Neuronal stem cell (in vitro differentiated cells): ENCODE results near the gene KRT31.

ENCODE experiments used
- DNase-seq: peaks from one replicate; pipeline ENCODE4 v3.0.0-alpha.2; 2013; ENCODE audit warnings: low spot score
- H2AFZ ChIP-seq: one replicate; pipeline ENCODE4 v1.6.1; 2013; ENCODE audit warnings: mild to moderate bottlenecking, low read length, inconsistent platforms
- H2AK5ac ChIP-seq: 2 replicates; pipeline ENCODE4 v1.6.1; 2013; ENCODE audit warnings: low read depth, mild to moderate bottlenecking, inconsistent platforms, low read length, moderate library complexity, mixed read lengths
- H2BK120ac ChIP-seq: 2 replicates; pipeline ENCODE4 v1.6.1; 2013; ENCODE audit warnings: low read depth, mild to moderate bottlenecking, inconsistent platforms, low read length, moderate library complexity, mixed read lengths
- H2BK12ac ChIP-seq: one replicate; pipeline ENCODE4 v1.6.1; 2013; ENCODE audit warnings: low read length, inconsistent platforms
- H2BK15ac ChIP-seq: 2 replicates; pipeline ENCODE4 v1.6.1; 2013; ENCODE audit warnings: mild to moderate bottlenecking, low read length, inconsistent platforms, mixed read lengths
- H2BK5ac ChIP-seq: one replicate; pipeline ENCODE4 v1.6.1; 2013; ENCODE audit warnings: inconsistent platforms, mild to moderate bottlenecking, low read length, moderate library complexity
- H3K14ac ChIP-seq: one replicate; pipeline ENCODE4 v1.6.1; 2013; ENCODE audit warnings: low read length, inconsistent platforms
- H3K18ac ChIP-seq: 2 replicates; pipeline ENCODE4 v1.6.1; 2013; ENCODE audit warnings: low read length, inconsistent platforms
- H3K23ac ChIP-seq: 2 replicates; pipeline ENCODE4 v1.6.1; 2013; ENCODE audit warnings: low read depth, mild to moderate bottlenecking, mixed read lengths, low read length, inconsistent platforms; ENCODE audit not compliant: poor library complexity
- H3K27ac ChIP-seq: replicated peaks from 3 replicates; pipeline ENCODE4 v1.5.1; 2013; ENCODE audit warnings: low read length, inconsistent platforms
- H3K27me3 ChIP-seq, 3 experiments: 2 replicates each; pipeline ENCODE4 v1.6.1; 2013; ENCODE audit warnings: low read length in 3 of 3, mild to moderate bottlenecking in 2 of 3, inconsistent platforms in 1 of 3, low read depth in 1 of 3, mixed read lengths in 1 of 3, moderate library complexity in 1 of 3; ENCODE audit not compliant: control insufficient read depth in 3 of 3, insufficient read depth in 3 of 3
- H3K36me3 ChIP-seq, 2 donors: replicated peaks in 1 of 2; 2 replicates each; pipeline ENCODE4 v1.6.1; 2013; ENCODE audit warnings: low read length in 2 of 2; ENCODE audit not compliant: control insufficient read depth in 2 of 2, insufficient read depth in 2 of 2
- H3K4ac ChIP-seq: 2 replicates; pipeline ENCODE4 v1.6.1; 2013; ENCODE audit warnings: inconsistent platforms, mild to moderate bottlenecking, low read length, moderate library complexity
- H3K4me1 ChIP-seq, 2 donors: 1 replicate in 1 of 2; 2 replicates in 1 of 2; pipeline ENCODE4 v1.6.1; 2013; ENCODE audit warnings: low read length in 2 of 2, low read depth in 1 of 2; ENCODE audit not compliant: control insufficient read depth in 2 of 2, insufficient read depth in 1 of 2
- H3K4me2 ChIP-seq: one replicate; pipeline ENCODE4 v1.6.1; 2013; ENCODE audit warnings: mild to moderate bottlenecking, low read length, inconsistent platforms; ENCODE audit not compliant: insufficient read depth, poor library complexity, severe bottlenecking
- H3K4me3 ChIP-seq, 2 donors: 2 replicates each; pipeline ENCODE4 v1.5.1; 2013; ENCODE audit warnings: low read length in 2 of 2, mild to moderate bottlenecking in 2 of 2, inconsistent platforms in 1 of 2, moderate library complexity in 1 of 2
- H3K79me1 ChIP-seq: one replicate; pipeline ENCODE4 v1.6.1; 2013; ENCODE audit warnings: low read depth, mild to moderate bottlenecking, inconsistent platforms, low read length, moderate library complexity
- H3K9ac ChIP-seq: one replicate; pipeline ENCODE4 v1.6.1; 2013; ENCODE audit warnings: mild to moderate bottlenecking, low read depth, low read length, inconsistent platforms; ENCODE audit not compliant: poor library complexity
- H3K9me3 ChIP-seq, 2 donors: replicated peaks in 1 of 2; 2 replicates each; pipeline versions ENCODE3 to v1.6.1; 2013; ENCODE audit warnings: low read length in 2 of 2, mild to moderate bottlenecking in 2 of 2, inconsistent platforms in 1 of 2, low read depth in 1 of 2, mixed read lengths in 1 of 2, moderate library complexity in 1 of 2; ENCODE audit not compliant: control insufficient read depth in 2 of 2, insufficient read depth in 1 of 2
- H4K8ac ChIP-seq: one replicate; pipeline ENCODE4 v1.6.1; 2013; ENCODE audit warnings: low read depth, mild to moderate bottlenecking, inconsistent platforms, low read length, moderate library complexity
- H4K91ac ChIP-seq: one replicate; pipeline ENCODE4 v1.6.1; 2013; ENCODE audit warnings: low read length, low read depth, mild to moderate bottlenecking, inconsistent platforms; ENCODE audit not compliant: poor library complexity
- WGBS, 2 donors: extraction: QIAGEN DNeasy Blood & Tissue Kit; methylation state at CpG; one replicate each; pipeline ENCODE4 v1.1.7; 2013; ENCODE audit warnings: missing lambda C conversion rate in 2 of 2, mixed read lengths in 1 of 2; ENCODE audit not compliant: insufficient read length in 2 of 2, insufficient replicate concordance in 1 of 2; ENCODE audit errors: extremely low coverage in 2 of 2; 5-methylcytosine and 5-hydroxymethylcytosine counted together

KRT31 gene

GRCh38 chr17:41416479-41416878 is 19.1 kb upstream of the KRT31 start:
- Histone ChIP-seq H3K79me1 (no peaks in the 10 kb centered on the region), H3K14ac (no peak overlapping the region), H3K9me3 (no peaks in the 10 kb centered on the region), H3K23ac (no peak overlapping the region), H3K9ac (no peak overlapping the region), H3K18ac (no peak overlapping the region), H3K27me3 (peaks cover 0 to 5% (median 0%) of the 10 kb centered on the region in 3 experiments), H3K4me1 (peaks cover 0 to 3% of the 10 kb centered on the region in 2 donors), H3K4me2 (no peak overlapping the region), H4K91ac (no peak overlapping the region), H2AK5ac (no peak overlapping the region), H3K4ac (no peak overlapping the region), H2AFZ (no peak overlapping the region), H2BK12ac (no peak overlapping the region), H2BK15ac (no peak overlapping the region), H3K4me3 (no peak overlapping the region), H3K36me3 (no peaks in the 10 kb centered on the region), H2BK5ac (no peak overlapping the region), H3K27ac (no peak overlapping the region), H4K8ac (no peak overlapping the region), H2BK120ac (no peak overlapping the region)
- no CpG with 5 or more reads among the region's 5 CpGs for WGBS, 2 donors
- DNase-seq: no peak

GRCh38 chr17:41415833-41416335 is 18.5 kb upstream of the KRT31 start:
- Histone ChIP-seq H3K4me1 (peaks cover 0 to 3% of the 10 kb centered on the region in 2 donors), H4K91ac (no peak overlapping the region), H3K23ac (no peak overlapping the region), H3K4ac (no peak overlapping the region), H3K27me3 (peaks cover 0 to 2% (median 0%) of the 10 kb centered on the region in 3 experiments), H3K9ac (no peak overlapping the region), H2BK12ac (no peak overlapping the region), H3K36me3 (no peaks in the 10 kb centered on the region), H3K79me1 (no peaks in the 10 kb centered on the region), H3K14ac (no peak overlapping the region), H2AFZ (no peak overlapping the region), H3K4me3 (no peak overlapping the region), H3K18ac (no peak overlapping the region), H3K9me3 (no peaks in the 10 kb centered on the region), H2BK15ac (no peak overlapping the region), H2BK5ac (no peak overlapping the region), H2BK120ac (no peak overlapping the region), H3K27ac (no peak overlapping the region), H3K4me2 (no peak overlapping the region), H2AK5ac (no peak overlapping the region), H4K8ac (no peak overlapping the region)
- WGBS, 2 donors: no CpG with 5 or more reads among the region's 3 CpGs
- no peak for DNase-seq

GRCh38 chr17:41415411-41415810 is 18.0 kb upstream of the KRT31 start:
- no peak overlapping the region for H2BK5ac ChIP-seq
- no peaks in the 10 kb centered on the region for H3K79me1 ChIP-seq
- no peak overlapping the region for H2AFZ ChIP-seq
- H3K27ac ChIP-seq: no peak overlapping the region
- H4K91ac ChIP-seq: no peak overlapping the region
- no peak overlapping the region for H3K18ac ChIP-seq
- H2BK12ac ChIP-seq: no peak overlapping the region
- no peak overlapping the region for H2AK5ac ChIP-seq
- no peaks in the 10 kb centered on the region for H3K9me3 ChIP-seq
- H3K36me3 ChIP-seq: no peaks in the 10 kb centered on the region
- H3K4me2 ChIP-seq: no peak overlapping the region
- no peak overlapping the region for H3K9ac ChIP-seq
- no peak overlapping the region for H3K4ac ChIP-seq
- no CpG with 5 or more reads among the region's 4 CpGs for WGBS, 2 donors
- no peak overlapping the region for H3K14ac ChIP-seq
- H3K23ac ChIP-seq: no peak overlapping the region
- H3K4me1 ChIP-seq: peaks cover 0 to 3% of the 10 kb centered on the region in 2 donors
- H4K8ac ChIP-seq: no peak overlapping the region
- DNase-seq: no peak
- no peaks in the 10 kb centered on the region for H3K27me3 ChIP-seq
- no peak overlapping the region for H3K4me3 ChIP-seq
- no peak overlapping the region for H2BK120ac ChIP-seq
- no peak overlapping the region for H2BK15ac ChIP-seq

GRCh38 chr17:41413982-41414381 is 16.6 kb upstream of the KRT31 start:
- H4K8ac ChIP-seq: no peak overlapping the region
- no peak overlapping the region for H4K91ac ChIP-seq
- DNase-seq: no peak
- no peak overlapping the region for H3K4ac ChIP-seq
- WGBS, 2 donors: no CpG with 5 or more reads among the region's 2 CpGs
- H3K79me1 ChIP-seq: no peaks in the 10 kb centered on the region
- H3K4me3 ChIP-seq: no peak overlapping the region
- no peak overlapping the region for H3K18ac ChIP-seq
- H3K4me1 ChIP-seq: peaks cover 0 to 3% of the 10 kb centered on the region in 2 donors
- no peaks in the 10 kb centered on the region for H3K27me3 ChIP-seq
- H2BK5ac ChIP-seq: no peak overlapping the region
- H3K27ac ChIP-seq: no peak overlapping the region
- no peak overlapping the region for H2AFZ ChIP-seq
- no peak overlapping the region for H3K14ac ChIP-seq
- no peak overlapping the region for H3K23ac ChIP-seq
- no peak overlapping the region for H2BK120ac ChIP-seq
- H3K4me2 ChIP-seq: no peak overlapping the region
- no peak overlapping the region for H3K9ac ChIP-seq
- no peaks in the 10 kb centered on the region for H3K36me3 ChIP-seq
- H2AK5ac ChIP-seq: no peak overlapping the region
- H3K9me3 ChIP-seq: no peaks in the 10 kb centered on the region
- H2BK15ac ChIP-seq: no peak overlapping the region
- no peak overlapping the region for H2BK12ac ChIP-seq
